Psoas muscle (tissue), 7 donors: ENCODE data around the gene IPO9. TPM values are rescaled to one million over a fixed set of nuclear protein-coding genes. Genes with fewer than 3 reads are reported as not detected.

Experiments
- polyA plus RNA-seq, 3 donors: library from polyadenylated mRNA; stranded (reverse); fragments of 200-250 nt; gene quantifications; one replicate each; pipeline ENCODE4 v1.2.3, GENCODE V29; 2013
- total RNA-seq, 4 donors: library from RNA; stranded (reverse); fragmentation: NEBNext Ultra II Directional in 2 of 4; extraction: Animal tissue kit (Norgen Biotek cat#: 25700) in 2 of 4; gene quantifications; one replicate each; pipeline versions ENCODE4 v1.2.1 to v1.2.4, GENCODE V29; 2021 to 2023
- donor health status: healthy with polysubstance abuse.
- donor health status: DM: no; HTN: no; CAD: no; lungs with moderate emphysema.
- donor health status: Bipolar disorder and iron deficiency.
- donor health status: healthy.
- donor health status: DM: no; HTN: no; CAD: no.
- donor health status: DM: no; HTN: no; CAD: no.
- donor health status: DM: yes; HTN: yes; CAD: no.

The IPO9 gene
- total and polyA plus RNA-seq, 7 donors, result 6.6 to 26.9 (median 20.1) TPM

Other genes starting within 250 kb of the IPO9 start
- 100 to 1,000 TPM; 105 to 157 (median 137) TPM for gene SHISA4, start 59.7 kb downstream of the IPO9 start, total RNA-seq
- 100 to 1,000 TPM in 2 of 3 donors, 10 to 100 TPM in 1; 74.8 to 264 (median 151) TPM for gene SHISA4, start 59.7 kb downstream of the IPO9 start, polyA plus RNA-seq
- 10 to 100 TPM; 12.8 to 45.4 (median 24.6) TPM for gene LMOD1, start 117.4 kb downstream of the IPO9 start, total RNA-seq
- gene LMOD1, start 117.4 kb downstream of the IPO9 start, polyA plus RNA-seq, result 10 to 100 TPM in 2 of 3 donors, 1 to 10 TPM in 1; 4.9 to 15.5 (median 11.4) TPM
- gene TIMM17A, start 126.3 kb downstream of the IPO9 start, total RNA-seq, result 100 to 1,000 TPM in 1 of 4 donors, 10 to 100 TPM in 3; 45.4 to 132 (median 68.4) TPM
- 100 to 1,000 TPM in 2 of 3 donors, 10 to 100 TPM in 1; 79.6 to 176 (median 163) TPM for gene TIMM17A, start 126.3 kb downstream of the IPO9 start, polyA plus RNA-seq
- gene RNPEP, start 153.5 kb downstream of the IPO9 start, total RNA-seq, result 10 to 100 TPM; 12.8 to 18.7 (median 14.6) TPM
- gene RNPEP, start 153.5 kb downstream of the IPO9 start, polyA plus RNA-seq, result 10 to 100 TPM in 1 of 3 donors, 1 to 10 TPM in 2; 6.2 to 16.9 (median 9.7) TPM
- 1 to 10 TPM in 1 of 4 donors, under 1 TPM in 3; 0.22 to 1.4 (median 0.50) TPM for gene ELF3, start 181.4 kb downstream of the IPO9 start, total RNA-seq
- gene ELF3, start 181.4 kb downstream of the IPO9 start, polyA plus RNA-seq, result under 1 TPM; 0.21 to 0.42 (median 0.25) TPM